ENCODE measurements around the gene NTSR1. TPM values are rescaled to one million over a fixed set of nuclear protein-coding genes. Genes with fewer than 3 reads are reported as not detected.

The NTSR1 gene
- total RNA-seq, 1 experiment from 2014 or later: 44.1 TPM

DNA sequence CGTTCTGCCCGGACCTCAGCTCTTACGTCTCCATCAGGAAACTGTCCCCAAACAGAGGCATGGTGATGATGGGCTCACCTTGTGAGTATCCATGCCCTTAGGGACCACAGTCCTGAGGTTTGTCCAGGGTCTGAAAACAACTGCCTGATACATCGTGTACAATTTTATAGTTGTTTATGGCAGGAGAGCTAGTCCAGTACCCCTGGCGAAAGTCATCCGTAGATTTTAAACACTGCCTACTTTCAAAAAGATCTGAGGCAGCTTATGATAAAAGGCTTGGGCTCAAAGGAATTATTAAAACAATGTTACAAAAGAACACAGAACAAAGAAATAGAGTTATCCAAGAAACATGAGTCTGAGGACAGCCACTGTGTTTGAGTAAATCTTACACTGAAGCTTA, 14.0 kb downstream of the NTSR1 start:
- intact Hi-C loops (cut with micrococcal nuclease; ENCODE audit: unreplicated experiment) (no loop called here), in situ Hi-C loops (cut with HindIII; ENCODE audit: low pct_unique_long_range_greater_than_20kb, low sequenced_read_pairs) (no loop called here)
- DNase-seq (ENCODE audit: low read depth, low spot score) (no peak), ATAC-seq (no peak)
- POLR2A ChIA-PET: no interaction called here
- no peaks in the 10 kb centered on the region for H3K27me3 ChIP-seq (ENCODE audit: control insufficient read depth, insufficient read depth, low read length)
- H3K4me1 ChIP-seq (ENCODE audit: control insufficient read depth, insufficient read depth, low read length): peaks cover 32% of the 10 kb centered on the region
- H3K9me3 ChIP-seq (ENCODE audit: control insufficient read depth, insufficient read depth, low read depth, low read length): peaks cover 7% of the 10 kb centered on the region; the same call in 1 of the 2 replicates
- no peak overlapping the region for H3K4me3 ChIP-seq (ENCODE audit: low read depth in 2 of 2, low read length in 2 of 2)
- TF ChIP-seq, protein P1, sequence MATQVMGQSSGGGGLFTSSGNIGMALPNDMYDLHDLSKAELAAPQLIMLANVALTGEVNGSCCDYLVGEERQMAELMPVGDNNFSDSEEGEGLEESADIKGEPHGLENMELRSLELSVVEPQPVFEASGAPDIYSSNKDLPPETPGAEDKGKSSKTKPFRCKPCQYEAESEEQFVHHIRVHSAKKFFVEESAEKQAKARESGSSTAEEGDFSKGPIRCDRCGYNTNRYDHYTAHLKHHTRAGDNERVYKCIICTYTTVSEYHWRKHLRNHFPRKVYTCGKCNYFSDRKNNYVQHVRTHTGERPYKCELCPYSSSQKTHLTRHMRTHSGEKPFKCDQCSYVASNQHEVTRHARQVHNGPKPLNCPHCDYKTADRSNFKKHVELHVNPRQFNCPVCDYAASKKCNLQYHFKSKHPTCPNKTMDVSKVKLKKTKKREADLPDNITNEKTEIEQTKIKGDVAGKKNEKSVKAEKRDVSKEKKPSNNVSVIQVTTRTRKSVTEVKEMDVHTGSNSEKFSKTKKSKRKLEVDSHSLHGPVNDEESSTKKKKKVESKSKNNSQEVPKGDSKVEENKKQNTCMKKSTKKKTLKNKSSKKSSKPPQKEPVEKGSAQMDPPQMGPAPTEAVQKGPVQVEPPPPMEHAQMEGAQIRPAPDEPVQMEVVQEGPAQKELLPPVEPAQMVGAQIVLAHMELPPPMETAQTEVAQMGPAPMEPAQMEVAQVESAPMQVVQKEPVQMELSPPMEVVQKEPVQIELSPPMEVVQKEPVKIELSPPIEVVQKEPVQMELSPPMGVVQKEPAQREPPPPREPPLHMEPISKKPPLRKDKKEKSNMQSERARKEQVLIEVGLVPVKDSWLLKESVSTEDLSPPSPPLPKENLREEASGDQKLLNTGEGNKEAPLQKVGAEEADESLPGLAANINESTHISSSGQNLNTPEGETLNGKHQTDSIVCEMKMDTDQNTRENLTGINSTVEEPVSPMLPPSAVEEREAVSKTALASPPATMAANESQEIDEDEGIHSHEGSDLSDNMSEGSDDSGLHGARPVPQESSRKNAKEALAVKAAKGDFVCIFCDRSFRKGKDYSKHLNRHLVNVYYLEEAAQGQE (IDR thresholded peaks at IDR 0.05; ENCODE audit: insufficient read depth in 1 of 2, low read depth in 2 of 2, low read length in 1 of 2): no peak
- TF ChIP-seq POLR2AphosphoS5 (IDR thresholded peaks at IDR 0.05; ENCODE audit: low read depth, low read length) (no peak), TCF7L2 (IDR thresholded peaks at IDR 0.05; ENCODE audit: low read depth, low read length) (no peak), SIN3A (IDR thresholded peaks at IDR 0.05; ENCODE audit: borderline replicate concordance, insufficient read depth, low read depth, low read length) (no peak)
- TF ChIP-seq, protein P2, sequence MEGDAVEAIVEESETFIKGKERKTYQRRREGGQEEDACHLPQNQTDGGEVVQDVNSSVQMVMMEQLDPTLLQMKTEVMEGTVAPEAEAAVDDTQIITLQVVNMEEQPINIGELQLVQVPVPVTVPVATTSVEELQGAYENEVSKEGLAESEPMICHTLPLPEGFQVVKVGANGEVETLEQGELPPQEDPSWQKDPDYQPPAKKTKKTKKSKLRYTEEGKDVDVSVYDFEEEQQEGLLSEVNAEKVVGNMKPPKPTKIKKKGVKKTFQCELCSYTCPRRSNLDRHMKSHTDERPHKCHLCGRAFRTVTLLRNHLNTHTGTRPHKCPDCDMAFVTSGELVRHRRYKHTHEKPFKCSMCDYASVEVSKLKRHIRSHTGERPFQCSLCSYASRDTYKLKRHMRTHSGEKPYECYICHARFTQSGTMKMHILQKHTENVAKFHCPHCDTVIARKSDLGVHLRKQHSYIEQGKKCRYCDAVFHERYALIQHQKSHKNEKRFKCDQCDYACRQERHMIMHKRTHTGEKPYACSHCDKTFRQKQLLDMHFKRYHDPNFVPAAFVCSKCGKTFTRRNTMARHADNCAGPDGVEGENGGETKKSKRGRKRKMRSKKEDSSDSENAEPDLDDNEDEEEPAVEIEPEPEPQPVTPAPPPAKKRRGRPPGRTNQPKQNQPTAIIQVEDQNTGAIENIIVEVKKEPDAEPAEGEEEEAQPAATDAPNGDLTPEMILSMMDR (IDR thresholded peaks at IDR 0.05): no peak
- H3K27ac ChIP-seq (ENCODE audit: low read length): peak overlapping the region; percentile 60; the same call in 1 of the 2 replicates
- no peaks in the 10 kb centered on the region for H3K36me3 ChIP-seq (ENCODE audit: control insufficient read depth, insufficient read depth, low read length)
- CTCF ChIA-PET: interaction anchor here (0.8 kb wide), 1 partner anchor 12 kb away, joined by 3 read pairs; no protein-coding TSS in a partner anchor
- no TSS peak for BruUV-seq (replicated peaks)

DNA sequence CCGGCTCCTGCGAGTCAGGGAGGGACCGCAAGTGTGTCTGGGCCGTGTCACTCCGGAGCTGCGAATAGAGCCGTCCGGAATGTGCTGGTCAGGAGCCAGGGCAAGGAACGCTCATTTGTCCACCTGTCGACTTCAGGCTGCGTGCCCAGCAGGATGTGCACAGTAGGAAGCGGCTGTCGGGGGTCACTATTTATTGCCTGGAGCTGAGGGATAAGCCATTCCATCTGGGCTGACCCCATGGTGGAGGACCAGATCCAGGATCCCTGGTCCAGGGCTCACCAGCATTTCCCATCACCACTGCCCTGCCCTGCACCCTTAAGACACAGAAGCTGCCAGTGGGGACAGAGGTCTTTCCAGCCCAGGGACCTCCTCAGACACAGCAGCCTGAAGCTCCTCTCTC, 14.7 kb downstream of the NTSR1 start:
- no peaks in the 10 kb centered on the region for H3K27me3 ChIP-seq (ENCODE audit: control insufficient read depth, insufficient read depth, low read length)
- H3K36me3 ChIP-seq (ENCODE audit: control insufficient read depth, insufficient read depth, low read length): no peaks in the 10 kb centered on the region
- ChIA-PET POLR2A (no interaction called here), CTCF (no interaction called here)
- DNase-seq (ENCODE audit: low read depth, low spot score) (no peak), ATAC-seq (peak; percentile 44)
- H3K4me3 ChIP-seq (ENCODE audit: low read depth in 2 of 2, low read length in 2 of 2): no peak overlapping the region
- H3K9me3 ChIP-seq (ENCODE audit: control insufficient read depth, insufficient read depth, low read depth, low read length): peaks cover 7% of the 10 kb centered on the region; the same call in 1 of the 2 replicates
- intact Hi-C loops (cut with micrococcal nuclease; ENCODE audit: unreplicated experiment): no loop called here
- TF ChIP-seq TCF7L2 (IDR thresholded peaks at IDR 0.05; ENCODE audit: low read depth, low read length): no peak
- TF ChIP-seq SIN3A (IDR thresholded peaks at IDR 0.05; ENCODE audit: borderline replicate concordance, insufficient read depth, low read depth, low read length): no peak
- no peak for TF ChIP-seq POLR2AphosphoS5 (IDR thresholded peaks at IDR 0.05; ENCODE audit: low read depth, low read length)
- TF ChIP-seq, protein P1 (IDR thresholded peaks at IDR 0.05; ENCODE audit: insufficient read depth in 1 of 2, low read depth in 2 of 2, low read length in 1 of 2): no peak
- TF ChIP-seq, protein P2 (IDR thresholded peaks at IDR 0.05): no peak
- peak overlapping the region; percentile 60; the same call in 1 of the 2 replicates for H3K27ac ChIP-seq (ENCODE audit: low read length)
- peaks cover 26% of the 10 kb centered on the region for H3K4me1 ChIP-seq (ENCODE audit: control insufficient read depth, insufficient read depth, low read length)
- BruUV-seq (replicated peaks): no TSS peak
- in situ Hi-C loops (cut with HindIII; ENCODE audit: low pct_unique_long_range_greater_than_20kb, low sequenced_read_pairs): no loop called here

Data from Panc1 (cell line).